ENCODE data around the gene AK5. TPM values are rescaled to one million over a fixed set of nuclear protein-coding genes. Genes with fewer than 3 reads are reported as not detected.

AK5 gene
- total and polyA plus RNA-seq, 3 donors from 2014 or later, result 28.0 to 40.4 (median 28.7) TPM

GRCh38 chr1:77430966-77431690 is 149.3 kb downstream of the AK5 start:
- Histone ChIP-seq H3K9me3 (no peaks in the 10 kb centered on the region), H3K27me3 (no peaks in the 10 kb centered on the region), H3K27ac (no peak overlapping the region), H3K4me3 (no peak overlapping the region), H3K36me3 (ENCODE audit: low read depth, missing control alignments) (no peaks in the 10 kb centered on the region), H3K4me1 (no peaks in the 10 kb centered on the region)
- no peak for DNase-seq
- no peak for TF ChIP-seq POLR2A (IDR thresholded peaks at IDR 0.05)
- WGBS, 2 donors, result 70 to 71% methylated on average over 4 of the region's 4 CpGs
- intact Hi-C loops (cut with DNase I; ENCODE audit: low total_unique reads), result no loop called here

- WGBS, 2 donors, result 93 to 96% methylated on average over 3 of the region's 3 CpGs
- H3K27ac ChIP-seq, result no peak overlapping the region
- no peaks in the 10 kb centered on the region for H3K36me3 ChIP-seq (ENCODE audit: low read depth, missing control alignments)
- no peak for DNase-seq
- no peak overlapping the region for H3K4me3 ChIP-seq
- intact Hi-C loops (cut with DNase I; ENCODE audit: low total_unique reads), result no loop called here
- no peak for TF ChIP-seq POLR2A (IDR thresholded peaks at IDR 0.05)
- TF ChIP-seq CTCF (IDR thresholded peaks at IDR 0.05), result no peak
- no peaks in the 10 kb centered on the region for H3K4me1 ChIP-seq
- H3K27me3 ChIP-seq, result no peaks in the 10 kb centered on the region
- no peaks in the 10 kb centered on the region for H3K9me3 ChIP-seq
These were observed 152.1 kb downstream of the AK5 start for GRCh38 chr1:77433934-77434333.

- no peak for DNase-seq
- Histone ChIP-seq H3K36me3 (ENCODE audit: low read depth, missing control alignments) (no peaks in the 10 kb centered on the region), H3K27me3 (no peaks in the 10 kb centered on the region), H3K4me1 (no peaks in the 10 kb centered on the region), H3K4me3 (no peak overlapping the region), H3K9me3 (no peaks in the 10 kb centered on the region), H3K27ac (no peak overlapping the region)
- 82 to 90% methylated on average over 2 of the region's 2 CpGs for WGBS, 2 donors
- no peak for TF ChIP-seq CTCF (IDR thresholded peaks at IDR 0.05)
- no peak for TF ChIP-seq POLR2A (IDR thresholded peaks at IDR 0.05)
- intact Hi-C loops (cut with DNase I; ENCODE audit: low total_unique reads), result no loop called here
These were observed 153.1 kb downstream of the AK5 start for GRCh38 chr1:77434967-77435366.

GRCh38 chr1:77438236-77438913 is 156.6 kb downstream of the AK5 start:
- no peaks in the 10 kb centered on the region for H3K36me3 ChIP-seq (ENCODE audit: low read depth, missing control alignments)
- no peaks in the 10 kb centered on the region for H3K9me3 ChIP-seq
- H3K4me3 ChIP-seq, result no peak overlapping the region
- H3K27me3 ChIP-seq, result no peaks in the 10 kb centered on the region
- intact Hi-C loops (cut with DNase I; ENCODE audit: low total_unique reads), result no loop called here
- no peaks in the 10 kb centered on the region for H3K4me1 ChIP-seq
- H3K27ac ChIP-seq, result no peak overlapping the region
- DNase-seq, result no peak
- 42 to 47% methylated on average over 4 of the region's 4 CpGs for WGBS, 2 donors
- TF ChIP-seq CTCF (IDR thresholded peaks at IDR 0.05) (no peak), POLR2A (IDR thresholded peaks at IDR 0.05) (no peak)

- Histone ChIP-seq H3K4me3 (no peak overlapping the region), H3K36me3 (ENCODE audit: low read depth, missing control alignments) (no peaks in the 10 kb centered on the region), H3K4me1 (no peaks in the 10 kb centered on the region), H3K27me3 (no peaks in the 10 kb centered on the region), H3K9me3 (no peaks in the 10 kb centered on the region), H3K27ac (no peak overlapping the region)
- WGBS, 2 donors, result 79 to 92% methylated on average over 4 of the region's 4 CpGs
- intact Hi-C loops (cut with DNase I; ENCODE audit: low total_unique reads), result no loop called here
- TF ChIP-seq POLR2A (IDR thresholded peaks at IDR 0.05), result no peak
- DNase-seq, result no peak
These were observed 165.2 kb downstream of the AK5 start for GRCh38 chr1:77446841-77447555.
